ENCODE data around the gene LAIR2.

DNA sequence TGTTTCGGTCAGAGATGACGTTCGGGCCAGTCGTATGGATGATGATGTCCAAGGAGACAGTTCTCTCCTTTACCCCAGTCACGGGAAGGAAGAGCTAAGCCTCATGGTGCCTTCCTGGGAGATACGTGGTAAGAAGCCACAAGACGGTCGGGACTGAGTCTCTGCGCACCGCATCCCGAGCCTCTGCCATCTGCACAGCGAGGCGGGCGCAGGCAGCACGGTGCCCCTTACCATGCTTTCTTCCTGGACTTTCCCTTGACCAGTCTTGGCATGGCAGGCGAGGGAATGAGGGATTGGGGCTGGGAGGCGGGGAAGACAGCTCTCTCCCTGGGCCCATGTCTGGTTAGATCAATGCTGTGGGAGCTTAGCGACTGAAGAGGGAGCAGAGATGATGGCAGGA lies 10.1 kb upstream of the LAIR2 start:
- TF ChIP-seq, protein P1, sequence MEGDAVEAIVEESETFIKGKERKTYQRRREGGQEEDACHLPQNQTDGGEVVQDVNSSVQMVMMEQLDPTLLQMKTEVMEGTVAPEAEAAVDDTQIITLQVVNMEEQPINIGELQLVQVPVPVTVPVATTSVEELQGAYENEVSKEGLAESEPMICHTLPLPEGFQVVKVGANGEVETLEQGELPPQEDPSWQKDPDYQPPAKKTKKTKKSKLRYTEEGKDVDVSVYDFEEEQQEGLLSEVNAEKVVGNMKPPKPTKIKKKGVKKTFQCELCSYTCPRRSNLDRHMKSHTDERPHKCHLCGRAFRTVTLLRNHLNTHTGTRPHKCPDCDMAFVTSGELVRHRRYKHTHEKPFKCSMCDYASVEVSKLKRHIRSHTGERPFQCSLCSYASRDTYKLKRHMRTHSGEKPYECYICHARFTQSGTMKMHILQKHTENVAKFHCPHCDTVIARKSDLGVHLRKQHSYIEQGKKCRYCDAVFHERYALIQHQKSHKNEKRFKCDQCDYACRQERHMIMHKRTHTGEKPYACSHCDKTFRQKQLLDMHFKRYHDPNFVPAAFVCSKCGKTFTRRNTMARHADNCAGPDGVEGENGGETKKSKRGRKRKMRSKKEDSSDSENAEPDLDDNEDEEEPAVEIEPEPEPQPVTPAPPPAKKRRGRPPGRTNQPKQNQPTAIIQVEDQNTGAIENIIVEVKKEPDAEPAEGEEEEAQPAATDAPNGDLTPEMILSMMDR (IDR thresholded peaks at IDR 0.05): no peak
- no peak for TF ChIP-seq POLR2A (IDR thresholded peaks at IDR 0.05)
